ENCODE results near the gene OR8S1.
"Not testable (repeated sequence)": the region's sequence is repeated elsewhere in the genome, so short reads cannot be mapped to it uniquely, and the experiment has no call there.

OR8S1 gene

DNA sequence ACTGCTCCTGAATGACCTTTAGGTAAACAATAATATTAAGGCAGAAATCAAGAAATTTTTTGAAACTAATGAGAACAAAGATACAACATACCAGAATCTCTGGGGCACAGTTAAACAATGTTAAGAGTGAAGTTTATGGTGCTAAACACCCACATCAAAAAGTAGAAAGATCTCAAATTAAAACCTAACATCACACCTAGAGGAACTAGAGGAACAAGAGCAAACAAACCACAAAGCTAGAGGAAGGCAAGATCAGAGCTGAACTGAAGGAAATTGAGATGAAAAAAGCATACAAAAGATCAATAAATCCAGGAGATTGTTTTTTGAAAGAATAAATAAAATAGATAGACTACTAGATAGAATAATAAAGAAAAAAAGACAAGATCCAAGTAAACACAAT is 7.2 kb downstream of the OR8S1 start:
- Mint-ChIP-seq H3K36me3 (no peaks in the 10 kb centered on the region), H3K27ac (no peak overlapping the region), H3K4me1 (no peaks in the 10 kb centered on the region), H3K4me3 (no peak overlapping the region), H3K27me3 (peaks cover 3% of the 10 kb centered on the region), H3K9me3 (peaks cover 2% of the 10 kb centered on the region)
- DNase-seq (ENCODE audit: low spot score in 2 of 2) = no peak
- no peak for ATAC-seq (ENCODE audit: low read depth)

DNA sequence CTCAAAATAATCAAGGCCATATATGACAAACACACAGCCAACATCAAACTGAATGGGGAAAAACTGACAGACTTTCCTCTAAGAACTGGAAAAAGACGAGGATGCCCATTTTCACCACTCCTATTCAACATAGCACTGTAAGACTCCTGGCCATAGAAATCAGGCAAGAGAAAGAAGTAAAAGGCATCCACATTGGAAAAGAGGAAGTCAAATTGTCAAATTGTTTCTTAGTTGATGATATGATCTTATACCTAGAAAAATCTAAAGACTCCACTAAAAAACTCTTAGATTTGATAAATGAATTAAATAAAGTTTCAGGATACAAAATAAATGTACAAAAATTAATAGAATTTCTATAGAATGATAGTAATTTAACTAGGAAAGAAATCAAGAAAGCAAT is 11.2 kb downstream of the OR8S1 start:
- Mint-ChIP-seq H3K9me3 (peaks cover 2% of the 10 kb centered on the region), H3K27ac (no peak overlapping the region), H3K4me1 (no peaks in the 10 kb centered on the region), H3K36me3 (no peaks in the 10 kb centered on the region), H3K4me3 (no peak overlapping the region), H3K27me3 (peaks cover 8% of the 10 kb centered on the region)
- no peak for ATAC-seq (ENCODE audit: low read depth)
- no peak for DNase-seq (ENCODE audit: low spot score in 2 of 2)

DNA sequence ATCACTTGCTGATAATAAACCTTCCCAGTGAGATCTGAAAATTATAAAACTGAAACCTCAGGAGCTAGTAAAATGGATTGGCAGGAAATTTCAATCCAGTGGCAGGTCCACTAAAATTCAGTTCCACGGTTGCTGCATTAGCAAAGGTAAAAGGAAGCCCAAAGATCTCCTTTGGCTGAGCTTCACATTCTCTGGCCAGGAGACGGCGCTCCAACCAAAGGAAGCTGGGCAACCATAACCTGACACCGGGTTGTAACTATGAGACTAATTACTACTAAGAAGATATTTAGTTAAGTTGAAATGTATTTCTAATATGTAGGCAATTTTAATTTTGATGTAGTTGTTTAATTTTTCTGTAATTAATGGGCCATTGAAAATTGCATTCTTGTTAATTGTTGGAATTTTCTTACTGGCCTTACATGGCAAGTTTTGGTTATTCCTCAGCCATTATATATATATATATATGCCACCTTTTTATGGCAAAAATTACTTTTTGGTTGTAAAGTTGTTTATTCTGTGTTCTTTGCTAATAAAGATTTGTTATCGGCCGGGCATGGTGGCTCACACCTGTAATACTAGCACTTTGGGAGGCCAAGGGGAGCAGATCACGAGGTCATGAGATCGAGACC is 17.0 kb downstream of the OR8S1 start:
- H3K4me3 Mint-ChIP-seq = no peak overlapping the region
- ATAC-seq (ENCODE audit: low read depth) (no peak), DNase-seq (ENCODE audit: low spot score in 2 of 2) (no peak)
- no peak overlapping the region for H3K27ac Mint-ChIP-seq
- H3K36me3 Mint-ChIP-seq = no peaks in the 10 kb centered on the region
- no peaks in the 10 kb centered on the region for H3K4me1 Mint-ChIP-seq
- peaks cover 6% of the 10 kb centered on the region for H3K27me3 Mint-ChIP-seq
- H3K9me3 Mint-ChIP-seq = no peaks in the 10 kb centered on the region

DNA sequence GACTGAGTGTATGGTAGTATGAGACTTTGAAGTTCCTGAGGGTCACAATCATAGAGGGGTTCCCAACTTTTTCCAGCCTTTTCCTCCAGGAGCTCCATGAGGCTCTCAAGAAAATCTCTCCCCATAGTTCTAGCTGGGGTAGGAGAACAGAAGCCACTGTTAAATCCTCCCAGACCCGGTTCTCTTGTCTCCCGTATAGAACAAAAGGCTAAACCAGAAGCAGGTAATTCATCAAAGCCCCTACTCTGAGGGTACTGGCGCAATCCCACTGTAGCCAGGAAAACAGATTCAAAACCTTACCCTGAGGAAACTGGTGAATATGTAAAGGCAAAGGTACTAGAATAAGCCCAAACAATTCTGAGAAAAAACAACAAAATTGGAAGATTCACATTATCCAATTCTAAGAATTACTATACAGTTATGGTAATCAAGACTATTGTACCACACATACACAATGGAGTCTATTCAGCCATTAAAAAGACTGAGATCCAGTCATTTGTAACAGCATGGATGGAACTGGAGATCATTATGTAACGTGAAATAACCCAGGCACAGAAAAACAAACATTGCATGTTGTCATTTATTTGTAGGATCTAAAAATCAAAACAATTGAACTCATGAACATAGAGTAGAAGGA is 20.5 kb downstream of the OR8S1 start:
- ATAC-seq (ENCODE audit: low read depth) = no peak
- no peaks in the 10 kb centered on the region for H3K4me1 Mint-ChIP-seq
- no peak overlapping the region for H3K4me3 Mint-ChIP-seq
- H3K27ac Mint-ChIP-seq = no peak overlapping the region
- peaks cover 2% of the 10 kb centered on the region for H3K9me3 Mint-ChIP-seq
- no peak for DNase-seq (ENCODE audit: low spot score in 2 of 2)
- peaks cover 1% of the 10 kb centered on the region for H3K27me3 Mint-ChIP-seq
- no peaks in the 10 kb centered on the region for H3K36me3 Mint-ChIP-seq

DNA sequence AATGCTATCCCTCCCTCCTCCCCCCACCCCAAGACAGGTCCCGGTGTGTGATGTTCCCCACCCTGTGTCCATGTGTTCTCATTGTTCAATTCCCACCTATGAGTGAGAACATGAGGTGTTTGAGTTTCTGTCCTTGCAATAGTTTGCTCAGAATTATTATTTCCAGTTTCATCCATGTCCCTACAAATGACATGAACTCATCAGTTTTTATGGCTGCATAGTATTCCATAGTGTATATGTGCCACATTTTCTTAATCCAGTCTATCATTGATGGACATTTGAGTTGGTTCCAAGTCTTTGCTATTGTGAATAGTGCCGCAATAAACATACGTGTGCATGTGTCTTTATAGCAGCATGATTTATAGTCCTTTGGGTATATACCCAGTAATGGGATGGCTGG is 21.6 kb downstream of the OR8S1 start:
- not testable (repeated sequence) for H3K27me3 Mint-ChIP-seq; DNase-seq (ENCODE audit: low spot score in 2 of 2); H3K36me3 Mint-ChIP-seq; H3K4me3 Mint-ChIP-seq; H3K4me1 Mint-ChIP-seq; H3K27ac Mint-ChIP-seq; ATAC-seq (ENCODE audit: low read depth); H3K9me3 Mint-ChIP-seq

DNA sequence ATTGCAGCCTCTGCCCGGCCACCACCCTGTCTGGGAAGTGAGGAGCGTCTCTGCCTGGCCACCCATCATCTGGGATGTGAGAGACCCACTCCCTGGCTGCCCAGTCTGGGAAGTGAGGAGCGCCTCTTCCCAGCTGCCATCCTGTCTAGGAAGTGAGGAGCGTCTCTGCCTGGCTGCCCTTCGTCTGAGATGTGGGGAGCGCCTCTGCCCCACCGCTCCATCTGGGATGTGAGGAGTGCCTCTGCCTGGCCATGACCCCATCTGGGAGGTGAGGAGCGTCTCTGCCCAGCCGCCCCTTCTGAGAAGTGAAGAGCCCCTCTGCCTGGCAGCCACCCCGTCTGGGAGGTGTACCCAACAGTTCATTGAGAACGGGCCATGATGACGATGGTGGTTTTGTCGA is 26.2 kb downstream of the OR8S1 start:
- not testable (repeated sequence) for H3K4me1 Mint-ChIP-seq; DNase-seq (ENCODE audit: low spot score in 2 of 2); H3K36me3 Mint-ChIP-seq; H3K27ac Mint-ChIP-seq; H3K4me3 Mint-ChIP-seq; H3K9me3 Mint-ChIP-seq; H3K27me3 Mint-ChIP-seq; ATAC-seq (ENCODE audit: low read depth)

DNA sequence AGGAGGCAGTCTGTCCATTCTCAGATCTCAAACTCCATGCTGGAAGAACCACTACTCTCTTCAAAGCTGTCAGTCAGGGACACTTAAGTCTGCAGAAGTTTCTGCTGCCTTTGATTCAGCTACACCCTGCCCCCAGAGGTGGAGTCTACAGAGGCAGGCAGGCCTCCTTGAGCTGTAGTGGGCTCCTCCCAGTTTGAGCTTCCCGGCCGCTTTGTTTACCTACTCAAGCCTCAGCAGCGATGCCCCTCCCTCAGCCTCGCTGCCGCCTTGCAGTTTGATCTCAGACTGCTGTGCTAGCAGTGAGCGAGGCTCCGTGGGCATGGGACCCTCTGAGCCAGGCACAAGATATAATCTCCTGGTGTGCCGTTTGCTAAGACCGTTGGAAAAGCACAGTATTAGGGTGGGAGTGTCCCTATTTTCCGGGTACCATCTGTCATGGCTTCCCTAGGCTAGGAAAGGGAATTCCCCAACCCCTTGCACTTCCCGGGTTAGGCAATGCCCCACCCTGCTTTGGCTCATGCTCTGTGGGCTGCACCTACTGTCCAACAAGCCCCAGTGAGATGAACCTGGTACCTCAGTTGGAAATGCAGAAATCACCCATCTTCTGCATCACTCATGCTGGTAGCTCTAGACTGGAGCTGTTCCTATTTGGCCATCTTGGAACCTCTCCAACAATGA is 28.4 kb downstream of the OR8S1 start:
- ATAC-seq (ENCODE audit: low read depth); H3K27ac Mint-ChIP-seq; DNase-seq (ENCODE audit: low spot score in 2 of 2); H3K27me3 Mint-ChIP-seq; H3K9me3 Mint-ChIP-seq; H3K36me3 Mint-ChIP-seq; H3K4me1 Mint-ChIP-seq; H3K4me3 Mint-ChIP-seq: not testable (repeated sequence)

DNA sequence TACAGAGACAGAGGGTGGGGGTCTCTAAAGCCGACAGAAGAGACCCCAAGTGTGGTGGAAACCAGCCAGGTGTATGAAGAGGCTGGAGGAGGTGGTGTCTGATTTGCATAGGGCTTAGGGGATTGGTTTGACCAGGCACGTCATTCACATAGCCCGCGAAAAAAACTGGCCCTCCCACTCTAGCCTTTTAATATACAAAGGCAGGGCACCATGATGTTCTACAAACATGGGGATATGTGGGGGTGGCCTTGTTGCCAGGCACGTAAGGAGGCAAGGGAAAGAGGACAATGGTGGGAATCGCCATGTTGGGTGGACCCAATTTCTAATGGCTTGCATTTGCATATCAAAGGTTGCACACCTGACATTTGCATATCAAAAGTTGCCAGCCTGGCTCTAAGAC is 31.2 kb downstream of the OR8S1 start:
- no peaks in the 10 kb centered on the region for H3K9me3 Mint-ChIP-seq
- ATAC-seq (ENCODE audit: low read depth) (no peak), DNase-seq (ENCODE audit: low spot score in 2 of 2) (no peak)
- no peaks in the 10 kb centered on the region for H3K4me1 Mint-ChIP-seq
- H3K27me3 Mint-ChIP-seq = peaks cover 16% of the 10 kb centered on the region
- no peak overlapping the region for H3K4me3 Mint-ChIP-seq
- H3K36me3 Mint-ChIP-seq = no peaks in the 10 kb centered on the region
- H3K27ac Mint-ChIP-seq = no peak overlapping the region

DNA sequence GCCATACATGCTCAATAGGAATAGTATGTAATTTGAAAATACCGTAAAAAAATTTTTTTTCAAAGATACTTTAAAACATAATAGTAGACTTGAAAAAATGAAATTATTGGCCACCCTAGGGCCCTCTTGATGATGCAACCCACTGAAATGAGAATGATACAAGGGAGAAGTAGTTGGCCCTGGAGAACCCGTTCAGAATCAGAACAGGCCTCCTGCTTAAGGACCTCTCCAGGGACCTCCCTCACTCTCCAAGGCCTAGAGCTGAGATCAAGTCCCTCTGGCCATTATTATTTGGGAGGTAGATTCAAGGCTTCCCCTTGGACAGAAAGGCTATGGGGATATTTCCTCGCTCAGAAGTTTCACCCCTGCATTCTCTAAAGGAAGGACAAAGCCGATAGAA is 32.5 kb downstream of the OR8S1 start:
- peaks cover 15% of the 10 kb centered on the region for H3K27me3 Mint-ChIP-seq
- H3K4me3 Mint-ChIP-seq = no peak overlapping the region
- DNase-seq (ENCODE audit: low spot score in 2 of 2) (no peak), ATAC-seq (ENCODE audit: low read depth) (no peak)
- H3K27ac Mint-ChIP-seq = no peak overlapping the region
- H3K9me3 Mint-ChIP-seq = no peaks in the 10 kb centered on the region
- no peaks in the 10 kb centered on the region for H3K36me3 Mint-ChIP-seq
- no peaks in the 10 kb centered on the region for H3K4me1 Mint-ChIP-seq

DNA sequence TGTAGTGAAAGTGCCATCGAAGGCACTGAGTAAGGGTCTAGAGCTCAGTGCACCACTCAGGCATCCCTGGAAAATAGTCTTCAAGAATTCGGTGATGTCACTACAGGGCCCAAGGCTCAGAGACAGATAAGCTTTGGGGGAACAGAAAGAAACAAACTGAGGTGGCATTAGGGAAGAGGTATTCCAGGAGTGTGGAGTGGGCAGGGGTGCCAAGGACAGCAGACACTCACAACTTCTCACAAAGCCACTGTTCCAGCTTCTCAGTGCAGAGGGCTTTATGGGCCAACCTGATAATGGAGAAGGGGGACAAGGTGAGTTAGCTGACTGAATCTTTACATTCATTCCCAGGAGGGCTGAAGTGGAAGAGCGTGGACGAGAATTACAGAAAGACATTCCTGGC is 42.3 kb downstream of the OR8S1 start:
- Mint-ChIP-seq H3K27ac (no peak overlapping the region), H3K4me1 (peaks cover 4% of the 10 kb centered on the region), H3K27me3 (peaks cover 10% of the 10 kb centered on the region), H3K36me3 (no peaks in the 10 kb centered on the region), H3K4me3 (no peak overlapping the region), H3K9me3 (no peaks in the 10 kb centered on the region)
- DNase-seq (ENCODE audit: low spot score in 2 of 2) (no peak), ATAC-seq (ENCODE audit: low read depth) (no peak)

DNA sequence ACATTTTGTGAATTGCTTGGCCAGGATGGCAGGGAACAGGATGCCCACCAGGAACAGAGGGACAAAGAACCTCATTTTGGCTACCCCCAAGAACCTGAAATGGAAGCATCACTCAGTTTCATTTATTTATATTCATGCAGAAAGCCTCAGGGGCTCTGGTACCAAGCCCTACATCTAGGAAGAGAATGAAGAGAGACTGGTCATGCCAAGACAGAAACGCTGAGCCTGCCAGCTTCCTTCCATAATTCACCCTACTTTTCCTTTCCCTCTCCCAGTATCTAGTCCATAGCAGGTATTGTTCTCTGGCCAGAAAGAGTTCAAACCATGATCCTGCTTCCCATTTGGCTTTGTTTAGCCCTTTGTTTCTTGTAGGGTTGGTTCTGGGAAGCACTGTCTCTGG is 44.5 kb downstream of the OR8S1 start, which contains the start of gene LALBA:
LALBA (minus strand) TSS at position 101 of the 400 bp plus-strand sequence; CDS start at position 75, 26 bp downstream.
- no peak for DNase-seq (ENCODE audit: low spot score in 2 of 2)
- Mint-ChIP-seq H3K36me3 (no peaks in the 10 kb centered on the region), H3K27ac (no peak within 1 kb of the TSS), H3K27me3 (peaks cover 8% of the 10 kb centered on the region), H3K4me1 (peaks cover 4% of the 10 kb centered on the region), H3K4me3 (no peak within 1 kb of the TSS), H3K9me3 (no peaks in the 10 kb centered on the region)
- no peak for ATAC-seq (ENCODE audit: low read depth)

DNA sequence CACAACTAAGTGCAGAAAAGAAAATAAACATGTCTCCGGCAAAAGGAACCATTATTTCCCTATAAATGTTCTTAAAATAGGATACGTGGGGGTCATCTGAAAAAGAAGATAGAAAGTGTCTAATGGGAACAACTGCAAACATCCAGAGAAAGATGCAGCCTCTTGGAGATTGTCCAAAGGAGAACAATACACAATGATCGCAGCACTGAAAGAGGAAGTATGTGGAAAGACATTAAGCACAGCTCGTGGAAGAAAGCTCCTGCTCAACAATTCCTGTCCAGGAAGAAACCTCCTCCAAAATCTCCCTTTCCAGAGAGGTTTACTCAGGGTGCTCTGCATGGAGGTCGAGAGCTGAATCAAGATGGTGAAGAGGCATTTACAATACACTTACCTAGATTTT is 46.9 kb downstream of the OR8S1 start:
- Mint-ChIP-seq H3K4me3 (no peak overlapping the region), H3K27me3 (peaks cover 8% of the 10 kb centered on the region), H3K4me1 (peaks cover 4% of the 10 kb centered on the region), H3K27ac (no peak overlapping the region), H3K36me3 (no peaks in the 10 kb centered on the region), H3K9me3 (no peaks in the 10 kb centered on the region)
- ATAC-seq (ENCODE audit: low read depth) (no peak), DNase-seq (ENCODE audit: low spot score in 2 of 2) (no peak)

Data from memory B cell (primary cell).